Motor neuron (in vitro differentiated cells): ENCODE data around the gene PHKA2. TPM values are rescaled to one million over a fixed set of nuclear protein-coding genes. Genes with fewer than 3 reads are reported as not detected.
A peak's percentile ranks its signal among the peaks of the same experiment; 100 is the strongest.

Source experiments
- ATAC-seq, 8 experiments: fragments of 200-7000 bp; cut with Tn5 transposase; replicated peaks in 6 of 8; 2 replicates each; pipeline ENCODE4 v1.8.0; 2021; ENCODE audit warnings: mild to moderate bottlenecking in 8 of 8, moderate library complexity in 8 of 8
- H3K27ac ChIP-seq, 2 donors: fragments of 250-450 bp; sonication (Bioruptor Pico); 2 replicates each; pipeline ENCODE4 v1.9.0; 2021; ENCODE audit warnings: antibody characterized with exemption in 2 of 2, mild to moderate bottlenecking in 2 of 2, moderate library complexity in 1 of 2
- H3K4me1 ChIP-seq, 2 donors: fragments of 250-450 bp; sonication (Bioruptor Pico); replicated peaks in 1 of 2; 2 replicates each; pipeline ENCODE4 v1.6.1; 2021; ENCODE audit warnings: antibody characterized with exemption in 2 of 2, mild to moderate bottlenecking in 2 of 2, moderate library complexity in 1 of 2
- H3K4me3 ChIP-seq, 5 donors: fragments of 250-450 bp; sonication (Bioruptor Pico); 2 replicates each; pipeline ENCODE4 v1.9.0; 2021; ENCODE audit warnings: antibody characterized with exemption in 5 of 5, mild to moderate bottlenecking in 5 of 5, moderate library complexity in 4 of 5
- WGBS, 10 experiments: fragments of 450-650 bp; shearing (Covaris generic); methylation state at CpG; one replicate each; pipeline ENCODE4 v1.0.0; 2022; 5-methylcytosine and 5-hydroxymethylcytosine counted together
- in situ Hi-C, 9 experiments: fragments of 400-800 bp; cut with MboI; loops; one replicate each; pipeline ENCODE4 v1.15.0; 2021; ENCODE audit warnings: low sequenced_read_pairs in 9 of 9, low pct_unique_long_range_greater_than_20kb in 2 of 9; ENCODE audit not compliant: unreplicated experiment in 9 of 9
- total RNA-seq, 8 experiments: library from RNA; unstranded; fragments of 300-600 nt; gene quantifications; 2 replicates each; pipeline versions ENCODE4 v1.2.3 to v1.2.4, GENCODE V29; 2022

The PHKA2 gene
- total RNA-seq, 8 experiments from 2014 or later, result 6.1 to 23.8 (median 10.2) TPM

- in situ Hi-C loops, result loop anchor here in 2 of 9 experiments (25.0 kb wide), 2 partner anchors 204 to 479 kb away; no protein-coding TSS in a partner anchor
- 60% methylated on average over 2 of the region's 9 CpGs; no CpG with 5 or more reads in 9 of the 10 experiments for WGBS, 10 experiments
Measured at GRCh38 chrX:18891548-18891945, 92.4 kb downstream of the PHKA2 start.

GRCh38 chrX:18890724-18891547, 93.0 kb downstream of the PHKA2 start:
- Histone ChIP-seq H3K27ac (no peak overlapping the region), H3K4me3 (no peak overlapping the region), H3K4me1 (peaks cover 9 to 16% of the 10 kb centered on the region in 2 donors)
- no peak for ATAC-seq
- in situ Hi-C loops, result loop anchor here in 2 of 9 experiments (25.0 kb wide), 2 partner anchors 204 to 479 kb away; no protein-coding TSS in a partner anchor
- 20 to 100% (median 79%) methylated on average over 1 to 8 of the region's 24 CpGs; no CpG with 5 or more reads in 6 of the 10 experiments for WGBS, 10 experiments

More at GRCh38 chrX:18891548-18891945, 92.4 kb downstream of the PHKA2 start:
- no peak for ATAC-seq
- H3K4me3 ChIP-seq, result no peak overlapping the region
- no peak overlapping the region for H3K27ac ChIP-seq
- peaks cover 3 to 10% of the 10 kb centered on the region in 2 donors for H3K4me1 ChIP-seq

- H3K27ac ChIP-seq, result no peak overlapping the region
- ATAC-seq, result no peak
Measured at GRCh38 chrX:18890049-18890381, 93.9 kb downstream of the PHKA2 start.

GRCh38 chrX:18889346-18890048, 94.4 kb downstream of the PHKA2 start:
- in situ Hi-C loops, result loop anchor here in 2 of 9 experiments (25.0 kb wide), 2 partner anchors 202 to 477 kb away; no protein-coding TSS in a partner anchor
- no peak overlapping the region for H3K27ac ChIP-seq
- peaks cover 12 to 18% of the 10 kb centered on the region in 2 donors for H3K4me1 ChIP-seq
- no peak for ATAC-seq
- 7 to 100% (median 80%) methylated on average over 1 to 3 of the region's 12 CpGs; no CpG with 5 or more reads in 5 of the 10 experiments for WGBS, 10 experiments
- H3K4me3 ChIP-seq, result no peak overlapping the region

More at GRCh38 chrX:18890049-18890381, 93.9 kb downstream of the PHKA2 start:
- Histone ChIP-seq H3K4me1 (peaks cover 12 to 18% of the 10 kb centered on the region in 2 donors), H3K4me3 (no peak overlapping the region)
- in situ Hi-C loops, result loop anchor here in 2 of 9 experiments (25.0 kb wide), 2 partner anchors 203 to 478 kb away; no protein-coding TSS in a partner anchor
- 33 to 40% methylated on average over 1 to 3 of the region's 7 CpGs; no CpG with 5 or more reads in 8 of the 10 experiments for WGBS, 10 experiments

GRCh38 chrX:18888281-18888680, 95.6 kb downstream of the PHKA2 start:
- Histone ChIP-seq H3K27ac (no peak overlapping the region), H3K4me1 (peaks cover 12 to 18% of the 10 kb centered on the region in 2 donors), H3K4me3 (no peak overlapping the region)
- 100% methylated on average over 1 of the region's 4 CpGs; no CpG with 5 or more reads in 9 of the 10 experiments for WGBS, 10 experiments
- no peak for ATAC-seq
- in situ Hi-C loops, result loop anchor here in 2 of 9 experiments (25.0 kb wide), 2 partner anchors 201 to 476 kb away; no protein-coding TSS in a partner anchor

GRCh38 chrX:18887825-18888212, 96.1 kb downstream of the PHKA2 start:
- H3K4me1 ChIP-seq, result peaks cover 12 to 18% of the 10 kb centered on the region in 2 donors
- H3K4me3 ChIP-seq, result no peak overlapping the region
- no peak overlapping the region for H3K27ac ChIP-seq
- 0 to 60% (median 27%) methylated on average over 1 to 2 of the region's 6 CpGs; no CpG with 5 or more reads in 7 of the 10 experiments for WGBS, 10 experiments
- no peak for ATAC-seq
- in situ Hi-C loops, result loop anchor here in 2 of 9 experiments (25.0 kb wide), 2 partner anchors 201 to 476 kb away; no protein-coding TSS in a partner anchor

- H3K4me1 ChIP-seq, result peaks cover 12 to 18% of the 10 kb centered on the region in 2 donors
- peak in 3 of 8 experiments; percentile 2 to 7 (median 5) for ATAC-seq
- no peak overlapping the region for H3K27ac ChIP-seq
- in situ Hi-C loops, result loop anchor here in 2 of 9 experiments (25.0 kb wide), 2 partner anchors 200 to 475 kb away; no protein-coding TSS in a partner anchor
- no peak overlapping the region for H3K4me3 ChIP-seq
- WGBS, 10 experiments, result 0 to 40% methylated on average over 1 to 2 of the region's 25 CpGs; no CpG with 5 or more reads in 8 of the 10 experiments
Measured at GRCh38 chrX:18887177-18887824, 96.6 kb downstream of the PHKA2 start.

GRCh38 chrX:18886344-18887161, 97.4 kb downstream of the PHKA2 start:
- H3K4me1 ChIP-seq, result peaks cover 12 to 18% of the 10 kb centered on the region in 2 donors
- no peak overlapping the region for H3K4me3 ChIP-seq
- in situ Hi-C loops, result loop anchor here in 2 of 9 experiments (25.0 kb wide), 2 partner anchors 199 to 474 kb away; no protein-coding TSS in a partner anchor
- 0 to 36% (median 15%) methylated on average over 3 to 15 of the region's 26 CpGs; no CpG with 5 or more reads in 6 of the 10 experiments for WGBS, 10 experiments
- ATAC-seq, result peak; percentile 76 to 88 (median 82)
- no peak overlapping the region for H3K27ac ChIP-seq

- WGBS, 10 experiments, result 3 to 41% (median 30%) methylated on average over 1 to 6 of the region's 12 CpGs; no CpG with 5 or more reads in 6 of the 10 experiments
- in situ Hi-C loops, result loop anchor here in 2 of 9 experiments (25.0 kb wide), 2 partner anchors 199 to 474 kb away; no protein-coding TSS in a partner anchor
- ATAC-seq, result peak in 3 of 8 experiments; percentile 3 to 18 (median 5)
Measured at GRCh38 chrX:18886005-18886343, 97.9 kb downstream of the PHKA2 start.

GRCh38 chrX:18885328-18886004, 98.4 kb downstream of the PHKA2 start:
- in situ Hi-C loops, result loop anchor here in 2 of 9 experiments (25.0 kb wide), 2 partner anchors 198 to 473 kb away; no protein-coding TSS in a partner anchor
- Histone ChIP-seq H3K27ac (no peak overlapping the region), H3K4me3 (no peak overlapping the region), H3K4me1 (peaks cover 12 to 18% of the 10 kb centered on the region in 2 donors)
- 0 to 51% (median 17%) methylated on average over 1 to 7 of the region's 8 CpGs; no CpG with 5 or more reads in 7 of the 10 experiments for WGBS, 10 experiments
- ATAC-seq, result peak in 3 of 8 experiments; percentile 7 to 25 (median 22)

More at GRCh38 chrX:18886005-18886343, 97.9 kb downstream of the PHKA2 start:
- peaks cover 12 to 18% of the 10 kb centered on the region in 2 donors for H3K4me1 ChIP-seq
- H3K27ac ChIP-seq, result no peak overlapping the region
- no peak overlapping the region for H3K4me3 ChIP-seq

GRCh38 chrX:18884916-18885315, 99.0 kb downstream of the PHKA2 start:
- WGBS, 10 experiments, result 80% methylated on average over 1 of the region's 4 CpGs; no CpG with 5 or more reads in 9 of the 10 experiments
- H3K4me1 ChIP-seq, result peaks cover 12 to 18% of the 10 kb centered on the region in 2 donors
- in situ Hi-C loops, result loop anchor here in 2 of 9 experiments (25.0 kb wide), 2 partner anchors 198 to 473 kb away; no protein-coding TSS in a partner anchor
- H3K4me3 ChIP-seq, result no peak overlapping the region
- ATAC-seq, result no peak
- H3K27ac ChIP-seq, result no peak overlapping the region
